H1 (cell line): Measurements from ENCODE around the gene BBS7.

Experiments
- ATF3 ChIP-seq: IDR thresholded peaks from 2 replicates; pipeline ENCODE4 v1.6.1; 2011; ENCODE audit warnings: low read depth, mild to moderate bottlenecking, low read length; ENCODE audit not compliant: insufficient read depth
- CBX5 ChIP-seq: fragments of 300-800, 300-1000 bp; sonication (generic); IDR thresholded peaks from 2 replicates; pipeline ENCODE4 v1.7.1; 2016; ENCODE audit warnings: antibody characterized with exemption, low read length, low read depth
- JUN ChIP-seq: IDR thresholded peaks from 2 replicates; pipeline ENCODE4 v1.6.1; 2011; ENCODE audit warnings: low read depth, mild to moderate bottlenecking, improper control_type of control experiment, low read length
- RNF2 ChIP-seq: fragments of 200-900, 300-1000 bp; sonication (generic); IDR thresholded peaks from 2 replicates; pipeline ENCODE4 v1.7.1; 2016; ENCODE audit warnings: borderline replicate concordance, low read depth, mild to moderate bottlenecking, antibody characterized with exemption, low read length; ENCODE audit not compliant: poor library complexity, severe bottlenecking; ENCODE audit errors: missing control alignments
- SIN3A ChIP-seq, 2 experiments: IDR thresholded peaks in 1 of 2; conservative IDR thresholded peaks in 1 of 2; 2 replicates each; pipeline ENCODE4 v1.6.1; 2011 to 2012; ENCODE audit warnings: low read length in 2 of 2, improper control_type of control experiment in 1 of 2, low read depth in 1 of 2, mild to moderate bottlenecking in 1 of 2

GRCh38 chr4:121777625-121778024 is 92.6 kb downstream of the BBS7 start:
- no peak for TF ChIP-seq CBX5
- no peak for TF ChIP-seq JUN
- no peak for TF ChIP-seq ATF3
- TF ChIP-seq RNF2, result no peak
- no peak for TF ChIP-seq SIN3A (conservative IDR thresholded peaks at IDR 0.05 in 1 of 2, IDR thresholded peaks at IDR 0.05 in 1 of 2; ENCODE audit: low read depth in 1 of 2, low read length in 2 of 2)
